ENCODE measurements around the gene HOXA3. TPM values are rescaled to one million over a fixed set of nuclear protein-coding genes. Genes with fewer than 3 reads are reported as not detected.

Gene HOXA3
- total RNA-seq, 1 experiment from 2014 or later = 30.2 TPM

- ChIA-PET CTCF (interaction anchor here (1.5 kb wide), 1 partner anchor 17 kb away, joined by 3 read pairs; no protein-coding TSS in a partner anchor), POLR2A (interaction anchor here (0.6 to 1.7 kb wide), 3 partner anchors 17 to 229 kb away, joined by 3 to 4 read pairs (median 3); partner anchors contain the start of gene SKAP2)
- peaks cover 51% of the 10 kb centered on the region for H3K4me1 ChIP-seq (ENCODE audit: control insufficient read depth, insufficient read depth, low read length)
- ATAC-seq (no peak), DNase-seq (ENCODE audit: low read depth, low spot score) (no peak)
- no TSS peak for BruUV-seq (replicated peaks)
- in situ Hi-C loops (cut with HindIII; ENCODE audit: low pct_unique_long_range_greater_than_20kb, low sequenced_read_pairs) = no loop called here
- H3K27me3 ChIP-seq (ENCODE audit: control insufficient read depth, insufficient read depth, low read length) = no peaks in the 10 kb centered on the region
- H3K4me3 ChIP-seq (ENCODE audit: low read depth in 2 of 2, low read length in 2 of 2) = no peak overlapping the region; a peak in 1 of 4 replicates
- H3K27ac ChIP-seq (ENCODE audit: low read length) = peak overlapping the region; percentile 71
- H3K9me3 ChIP-seq (ENCODE audit: control insufficient read depth, insufficient read depth, low read depth, low read length) = no peaks in the 10 kb centered on the region
- no peaks in the 10 kb centered on the region for H3K36me3 ChIP-seq (ENCODE audit: control insufficient read depth, insufficient read depth, low read length)
- TF ChIP-seq POLR2AphosphoS5 (IDR thresholded peaks at IDR 0.05; ENCODE audit: low read depth, low read length) = no peak
- TF ChIP-seq, protein P1, sequence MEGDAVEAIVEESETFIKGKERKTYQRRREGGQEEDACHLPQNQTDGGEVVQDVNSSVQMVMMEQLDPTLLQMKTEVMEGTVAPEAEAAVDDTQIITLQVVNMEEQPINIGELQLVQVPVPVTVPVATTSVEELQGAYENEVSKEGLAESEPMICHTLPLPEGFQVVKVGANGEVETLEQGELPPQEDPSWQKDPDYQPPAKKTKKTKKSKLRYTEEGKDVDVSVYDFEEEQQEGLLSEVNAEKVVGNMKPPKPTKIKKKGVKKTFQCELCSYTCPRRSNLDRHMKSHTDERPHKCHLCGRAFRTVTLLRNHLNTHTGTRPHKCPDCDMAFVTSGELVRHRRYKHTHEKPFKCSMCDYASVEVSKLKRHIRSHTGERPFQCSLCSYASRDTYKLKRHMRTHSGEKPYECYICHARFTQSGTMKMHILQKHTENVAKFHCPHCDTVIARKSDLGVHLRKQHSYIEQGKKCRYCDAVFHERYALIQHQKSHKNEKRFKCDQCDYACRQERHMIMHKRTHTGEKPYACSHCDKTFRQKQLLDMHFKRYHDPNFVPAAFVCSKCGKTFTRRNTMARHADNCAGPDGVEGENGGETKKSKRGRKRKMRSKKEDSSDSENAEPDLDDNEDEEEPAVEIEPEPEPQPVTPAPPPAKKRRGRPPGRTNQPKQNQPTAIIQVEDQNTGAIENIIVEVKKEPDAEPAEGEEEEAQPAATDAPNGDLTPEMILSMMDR (IDR thresholded peaks at IDR 0.05) = no peak
- TF ChIP-seq TCF7L2 (IDR thresholded peaks at IDR 0.05; ENCODE audit: low read depth, low read length) = no peak
- no peak for TF ChIP-seq SIN3A (IDR thresholded peaks at IDR 0.05; ENCODE audit: borderline replicate concordance, insufficient read depth, low read depth, low read length)
- intact Hi-C loops (cut with micrococcal nuclease; ENCODE audit: unreplicated experiment) = loop anchor here (10.0 kb wide), 1 partner anchor 59 kb away; no protein-coding TSS in a partner anchor
Observed at GRCh38 chr7:27093184-27093895, 59.0 kb downstream of the HOXA3 start.

DNA sequence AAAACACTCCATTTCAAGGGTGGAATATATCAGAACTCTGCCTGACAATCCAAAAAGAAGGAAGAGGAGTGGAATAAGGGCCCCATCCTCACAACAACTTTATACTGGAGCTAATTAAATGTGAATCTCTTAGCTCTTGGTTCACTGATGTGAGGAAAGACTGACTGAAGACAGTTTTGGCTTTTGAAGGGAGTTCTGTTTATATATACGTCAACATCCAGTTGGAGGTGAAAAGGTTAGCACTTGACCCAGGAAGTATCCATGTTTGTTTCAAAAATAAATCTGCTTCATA, 59.6 kb downstream of the HOXA3 start:
- intact Hi-C loops (cut with micrococcal nuclease; ENCODE audit: unreplicated experiment) = loop anchor here (10.0 kb wide), 1 partner anchor 58 kb away; no protein-coding TSS in a partner anchor
- Histone ChIP-seq H3K9me3 (ENCODE audit: control insufficient read depth, insufficient read depth, low read depth, low read length) (no peaks in the 10 kb centered on the region), H3K27me3 (ENCODE audit: control insufficient read depth, insufficient read depth, low read length) (no peaks in the 10 kb centered on the region), H3K4me1 (ENCODE audit: control insufficient read depth, insufficient read depth, low read length) (peaks cover 51% of the 10 kb centered on the region), H3K27ac (ENCODE audit: low read length) (peak overlapping the region; percentile 71), H3K36me3 (ENCODE audit: control insufficient read depth, insufficient read depth, low read length) (no peaks in the 10 kb centered on the region), H3K4me3 (ENCODE audit: low read depth in 2 of 2, low read length in 2 of 2) (no peak overlapping the region)
- no peak for DNase-seq (ENCODE audit: low read depth, low spot score)
- in situ Hi-C loops (cut with HindIII; ENCODE audit: low pct_unique_long_range_greater_than_20kb, low sequenced_read_pairs) = no loop called here
- POLR2A ChIA-PET = interaction anchor here (0.6 to 1.0 kb wide), 2 partner anchors 17 to 21 kb away, joined by 3 read pairs; no protein-coding TSS in a partner anchor
- TF ChIP-seq TCF7L2 (IDR thresholded peaks at IDR 0.05; ENCODE audit: low read depth, low read length) (no peak), SIN3A (IDR thresholded peaks at IDR 0.05; ENCODE audit: borderline replicate concordance, insufficient read depth, low read depth, low read length) (no peak), POLR2AphosphoS5 (IDR thresholded peaks at IDR 0.05; ENCODE audit: low read depth, low read length) (no peak)
- TF ChIP-seq, protein P2, sequence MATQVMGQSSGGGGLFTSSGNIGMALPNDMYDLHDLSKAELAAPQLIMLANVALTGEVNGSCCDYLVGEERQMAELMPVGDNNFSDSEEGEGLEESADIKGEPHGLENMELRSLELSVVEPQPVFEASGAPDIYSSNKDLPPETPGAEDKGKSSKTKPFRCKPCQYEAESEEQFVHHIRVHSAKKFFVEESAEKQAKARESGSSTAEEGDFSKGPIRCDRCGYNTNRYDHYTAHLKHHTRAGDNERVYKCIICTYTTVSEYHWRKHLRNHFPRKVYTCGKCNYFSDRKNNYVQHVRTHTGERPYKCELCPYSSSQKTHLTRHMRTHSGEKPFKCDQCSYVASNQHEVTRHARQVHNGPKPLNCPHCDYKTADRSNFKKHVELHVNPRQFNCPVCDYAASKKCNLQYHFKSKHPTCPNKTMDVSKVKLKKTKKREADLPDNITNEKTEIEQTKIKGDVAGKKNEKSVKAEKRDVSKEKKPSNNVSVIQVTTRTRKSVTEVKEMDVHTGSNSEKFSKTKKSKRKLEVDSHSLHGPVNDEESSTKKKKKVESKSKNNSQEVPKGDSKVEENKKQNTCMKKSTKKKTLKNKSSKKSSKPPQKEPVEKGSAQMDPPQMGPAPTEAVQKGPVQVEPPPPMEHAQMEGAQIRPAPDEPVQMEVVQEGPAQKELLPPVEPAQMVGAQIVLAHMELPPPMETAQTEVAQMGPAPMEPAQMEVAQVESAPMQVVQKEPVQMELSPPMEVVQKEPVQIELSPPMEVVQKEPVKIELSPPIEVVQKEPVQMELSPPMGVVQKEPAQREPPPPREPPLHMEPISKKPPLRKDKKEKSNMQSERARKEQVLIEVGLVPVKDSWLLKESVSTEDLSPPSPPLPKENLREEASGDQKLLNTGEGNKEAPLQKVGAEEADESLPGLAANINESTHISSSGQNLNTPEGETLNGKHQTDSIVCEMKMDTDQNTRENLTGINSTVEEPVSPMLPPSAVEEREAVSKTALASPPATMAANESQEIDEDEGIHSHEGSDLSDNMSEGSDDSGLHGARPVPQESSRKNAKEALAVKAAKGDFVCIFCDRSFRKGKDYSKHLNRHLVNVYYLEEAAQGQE (IDR thresholded peaks at IDR 0.05; ENCODE audit: insufficient read depth in 1 of 2, low read depth in 2 of 2, low read length in 1 of 2) = no peak
- BruUV-seq (replicated peaks) = no TSS peak
- no peak for ATAC-seq
- CTCF ChIA-PET = interaction anchor here (1.5 kb wide), 1 partner anchor 16 kb away, joined by 3 read pairs; no protein-coding TSS in a partner anchor
